GM10266 (cell line): ENCODE data around the gene ACKR3.

ENCODE experiments used
- DNase-seq: peaks from one replicate; pipeline ENCODE4 v3.0.0; 2012; ENCODE audit errors: extremely low spot score
- TF ChIP-seq, protein P1 (sequence below): IDR thresholded peaks from 2 replicates; pipeline ENCODE4 v1.5.1; 2012; ENCODE audit warnings: mild to moderate bottlenecking, low read depth; ENCODE audit not compliant: control insufficient read depth, insufficient read depth; ENCODE audit errors: missing control alignments

ACKR3 gene

DNA sequence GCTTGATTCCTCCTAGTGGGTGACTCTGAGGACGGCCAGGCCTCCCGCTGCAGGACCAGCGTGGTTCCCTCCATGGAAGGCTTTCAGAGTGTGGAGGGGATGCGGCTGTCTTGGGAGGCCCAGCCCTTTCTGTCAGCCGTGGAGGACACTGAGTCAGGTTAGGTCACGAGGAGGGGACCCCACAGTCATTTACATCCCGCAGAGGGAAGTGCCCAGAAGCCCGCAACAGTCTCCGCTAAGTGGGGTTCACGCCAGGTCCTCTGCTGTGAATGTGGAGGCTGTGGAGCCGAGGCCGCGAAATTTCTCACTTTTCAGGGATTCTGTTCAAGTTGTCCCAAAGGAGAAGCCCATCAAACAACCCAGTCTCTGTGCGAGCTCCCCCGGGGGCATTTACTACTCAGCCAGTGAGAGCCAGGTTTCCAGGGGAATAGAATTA lies 8.8 kb downstream of the ACKR3 start:
- TF ChIP-seq, protein P1, sequence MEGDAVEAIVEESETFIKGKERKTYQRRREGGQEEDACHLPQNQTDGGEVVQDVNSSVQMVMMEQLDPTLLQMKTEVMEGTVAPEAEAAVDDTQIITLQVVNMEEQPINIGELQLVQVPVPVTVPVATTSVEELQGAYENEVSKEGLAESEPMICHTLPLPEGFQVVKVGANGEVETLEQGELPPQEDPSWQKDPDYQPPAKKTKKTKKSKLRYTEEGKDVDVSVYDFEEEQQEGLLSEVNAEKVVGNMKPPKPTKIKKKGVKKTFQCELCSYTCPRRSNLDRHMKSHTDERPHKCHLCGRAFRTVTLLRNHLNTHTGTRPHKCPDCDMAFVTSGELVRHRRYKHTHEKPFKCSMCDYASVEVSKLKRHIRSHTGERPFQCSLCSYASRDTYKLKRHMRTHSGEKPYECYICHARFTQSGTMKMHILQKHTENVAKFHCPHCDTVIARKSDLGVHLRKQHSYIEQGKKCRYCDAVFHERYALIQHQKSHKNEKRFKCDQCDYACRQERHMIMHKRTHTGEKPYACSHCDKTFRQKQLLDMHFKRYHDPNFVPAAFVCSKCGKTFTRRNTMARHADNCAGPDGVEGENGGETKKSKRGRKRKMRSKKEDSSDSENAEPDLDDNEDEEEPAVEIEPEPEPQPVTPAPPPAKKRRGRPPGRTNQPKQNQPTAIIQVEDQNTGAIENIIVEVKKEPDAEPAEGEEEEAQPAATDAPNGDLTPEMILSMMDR = no peak

DNA sequence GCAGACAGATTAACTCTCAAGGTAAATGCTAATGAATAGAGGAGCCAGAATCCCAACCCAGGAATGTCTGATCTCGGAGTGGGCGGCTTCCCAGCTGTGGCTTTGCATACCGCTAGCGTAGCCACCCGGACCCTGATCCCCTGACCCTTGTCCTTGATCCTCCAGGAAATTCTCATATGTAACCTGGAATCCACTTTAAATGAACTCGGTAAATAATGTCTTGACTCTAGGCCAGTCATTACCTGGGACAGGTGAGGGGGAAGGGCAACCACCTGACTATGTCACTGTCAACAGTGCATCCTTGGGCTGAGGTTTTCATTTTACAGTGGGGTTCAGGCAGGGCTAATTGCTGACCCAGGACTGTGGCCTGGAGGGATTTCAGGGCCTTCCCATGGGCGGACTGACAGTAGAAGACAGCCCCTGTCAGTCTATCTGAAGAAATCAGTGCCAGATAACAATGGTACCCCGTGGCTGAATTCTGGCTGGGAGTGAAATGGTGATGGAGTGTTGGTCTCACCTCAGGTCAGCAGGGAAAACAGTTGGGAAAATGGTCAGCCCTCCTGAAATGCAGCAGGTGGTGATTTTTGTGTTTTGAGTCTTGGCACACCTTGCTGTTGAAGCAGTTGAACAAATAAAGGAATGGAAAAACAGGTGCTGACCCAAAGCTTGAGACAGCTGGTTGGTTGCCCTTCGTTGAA lies 9.6 kb downstream of the ACKR3 start:
- DNase-seq = no peak
- TF ChIP-seq, protein P1 = no peak

More for the DNA sequence above, 8.8 kb downstream of the ACKR3 start:
- no peak for DNase-seq

DNA sequence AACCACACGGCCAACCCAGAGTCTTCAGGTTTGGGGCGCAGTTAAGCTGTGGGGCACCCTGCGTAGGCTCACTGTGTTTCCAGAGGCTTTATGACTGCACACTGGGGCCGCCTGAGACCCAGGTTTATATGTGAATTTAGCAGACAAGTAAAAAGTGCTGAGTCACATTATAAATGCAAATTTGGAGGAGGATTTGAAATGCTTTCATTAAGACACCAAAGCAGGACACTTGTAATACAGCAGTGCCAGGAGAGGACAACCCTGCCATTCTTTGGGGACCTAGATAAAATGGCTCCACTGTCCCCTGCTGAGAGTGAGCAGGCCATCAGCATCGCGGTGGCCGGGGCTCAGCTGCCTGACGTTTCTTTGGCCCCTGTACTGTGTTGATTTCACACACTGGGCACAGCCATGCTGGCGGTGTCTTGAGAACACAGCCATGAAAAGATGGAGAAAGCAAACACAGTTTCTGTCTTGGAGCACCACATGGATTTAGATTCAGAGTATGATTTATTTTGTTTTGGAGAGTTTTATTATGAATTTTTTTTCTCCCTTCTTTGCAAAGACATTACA lies 10.2 kb downstream of the ACKR3 start:
- DNase-seq = no peak
- TF ChIP-seq, protein P1 = no peak

DNA sequence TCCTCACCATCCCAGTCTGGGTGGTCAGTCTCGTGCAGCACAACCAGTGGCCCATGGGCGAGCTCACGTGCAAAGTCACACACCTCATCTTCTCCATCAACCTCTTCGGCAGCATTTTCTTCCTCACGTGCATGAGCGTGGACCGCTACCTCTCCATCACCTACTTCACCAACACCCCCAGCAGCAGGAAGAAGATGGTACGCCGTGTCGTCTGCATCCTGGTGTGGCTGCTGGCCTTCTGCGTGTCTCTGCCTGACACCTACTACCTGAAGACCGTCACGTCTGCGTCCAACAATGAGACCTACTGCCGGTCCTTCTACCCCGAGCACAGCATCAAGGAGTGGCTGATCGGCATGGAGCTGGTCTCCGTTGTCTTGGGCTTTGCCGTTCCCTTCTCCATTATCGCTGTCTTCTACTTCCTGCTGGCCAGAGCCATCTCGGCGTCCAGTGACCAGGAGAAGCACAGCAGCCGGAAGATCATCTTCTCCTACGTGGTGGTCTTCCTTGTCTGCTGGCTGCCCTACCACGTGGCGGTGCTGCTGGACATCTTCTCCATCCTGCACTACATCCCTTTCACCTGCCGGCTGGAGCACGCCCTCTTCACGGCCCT lies 11.2 kb downstream of the ACKR3 start:
- DNase-seq = no peak
- TF ChIP-seq, protein P1 = no peak

DNA sequence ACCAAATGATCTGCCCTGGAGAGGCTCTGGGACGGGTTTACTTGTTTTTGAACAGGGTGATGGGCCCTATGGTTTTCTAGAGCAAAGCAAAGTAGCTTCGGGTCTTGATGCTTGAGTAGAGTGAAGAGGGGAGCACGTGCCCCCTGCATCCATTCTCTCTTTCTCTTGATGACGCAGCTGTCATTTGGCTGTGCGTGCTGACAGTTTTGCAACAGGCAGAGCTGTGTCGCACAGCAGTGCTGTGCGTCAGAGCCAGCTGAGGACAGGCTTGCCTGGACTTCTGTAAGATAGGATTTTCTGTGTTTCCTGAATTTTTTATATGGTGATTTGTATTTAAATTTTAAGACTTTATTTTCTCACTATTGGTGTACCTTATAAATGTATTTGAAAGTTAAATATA lies 11.9 kb downstream of the ACKR3 start:
- TF ChIP-seq, protein P1 = no peak
- DNase-seq = no peak

DNA sequence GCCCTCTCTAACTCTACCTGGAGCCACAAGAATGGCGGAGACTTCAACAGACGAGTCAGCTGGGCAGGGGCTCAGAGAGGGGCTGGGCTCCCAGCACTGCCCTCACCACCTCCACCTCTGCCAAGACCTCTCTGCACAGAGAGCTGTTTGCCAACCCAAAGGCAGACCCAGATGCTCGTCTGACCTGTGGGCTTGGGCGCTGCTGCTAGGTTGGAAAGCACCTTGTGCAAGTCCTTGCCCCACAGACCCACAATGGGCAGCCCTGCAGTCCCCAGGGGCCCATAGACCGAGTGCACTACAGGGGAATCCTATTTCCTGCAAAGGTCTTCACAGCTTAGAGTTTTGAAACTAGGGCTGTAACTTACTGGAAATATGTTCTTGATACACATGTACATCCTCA lies 13.3 kb downstream of the ACKR3 start:
- TF ChIP-seq, protein P1 = no peak

DNA sequence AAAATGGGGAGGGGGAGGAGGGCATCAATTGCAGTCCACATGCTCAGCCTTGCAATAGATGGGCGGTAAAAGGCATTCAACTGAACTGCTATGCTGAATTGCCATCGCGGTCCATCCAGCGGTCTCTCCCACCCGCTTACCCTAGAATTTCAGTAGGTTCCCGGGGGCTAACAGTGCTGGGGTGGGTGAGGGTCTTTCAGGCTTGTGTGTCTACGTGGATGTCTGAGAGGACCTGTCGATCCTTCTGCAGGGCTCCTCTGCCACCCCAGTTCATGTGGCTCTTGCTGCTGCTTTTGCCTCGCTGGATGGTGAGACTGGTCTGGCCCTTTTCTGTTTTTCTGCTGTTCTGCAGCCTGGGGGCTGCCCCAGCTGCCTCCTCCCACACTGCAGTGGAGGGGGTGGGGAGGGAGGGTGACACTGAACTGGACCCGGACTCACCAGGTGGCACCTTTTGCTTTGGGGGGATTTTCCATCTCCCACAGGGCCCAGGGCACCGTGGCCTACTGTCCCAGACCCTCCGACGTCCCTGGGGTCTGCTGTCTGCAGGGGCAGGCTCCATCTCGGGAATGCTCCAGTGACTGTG lies 14.1 kb downstream of the ACKR3 start:
- DNase-seq = no peak
- TF ChIP-seq, protein P1 = no peak

More for the DNA sequence above, 13.3 kb downstream of the ACKR3 start:
- DNase-seq = no peak
